Uterus (tissue), 4 donors: ENCODE results near the gene TRIM10. TPM values are rescaled to one million over a fixed set of nuclear protein-coding genes. Genes with fewer than 3 reads are reported as not detected.

Experiments used
- DNase-seq, 2 donors: peaks; one replicate each; pipeline ENCODE4 v3.0.0-alpha.2; 2019 to 2020
- H3K27ac ChIP-seq, 2 donors: fragments of 200-600 bp; sonication (generic); 1 replicate in 1 of 2; 2 replicates in 1 of 2; pipeline ENCODE4 v1.5.1; 2016 to 2018
- H3K27me3 ChIP-seq, 2 donors: fragments of 200-600 bp; sonication (generic); one replicate each; pipeline ENCODE4 v1.5.1; 2018 to 2019; ENCODE audit warnings: control low read depth in 1 of 2
- H3K36me3 ChIP-seq, 2 donors: fragments of 200-600 bp; sonication (generic); one replicate each; pipeline ENCODE4 v1.5.1; 2019; ENCODE audit warnings: control low read depth in 1 of 2
- H3K4me1 ChIP-seq, 2 donors: fragments of 200-600 bp; sonication (generic); one replicate each; pipeline ENCODE4 v1.5.1; 2018 to 2019; ENCODE audit warnings: control low read depth in 1 of 2
- H3K4me3 ChIP-seq, 2 donors: fragments of 200-600 bp; sonication (generic); 1 replicate in 1 of 2; 2 replicates in 1 of 2; pipeline ENCODE4 v1.5.1; 2018 to 2019; ENCODE audit warnings: mild to moderate bottlenecking in 1 of 2
- H3K9me3 ChIP-seq, 2 donors: fragments of 200-600 bp; sonication (generic); one replicate each; pipeline ENCODE4 v1.5.1; 2019; ENCODE audit warnings: control low read depth in 1 of 2
- CTCF ChIP-seq, 4 experiments: fragments of 200-600 bp in 2 of 4; fragments of 450-650 bp in 2 of 4; sonication (generic) in 2 of 4; IDR thresholded peaks; one replicate each; pipeline ENCODE4 v1.5.1; 2016 to 2019; ENCODE audit warnings: antibody characterized with exemption in 4 of 4, mild to moderate bottlenecking in 2 of 4, moderate library complexity in 1 of 4
- POLR2A ChIP-seq, 2 donors: fragments of 450-650 bp; IDR thresholded peaks; one replicate each; pipeline ENCODE4 v1.6.1; 2016; ENCODE audit warnings: antibody characterized with exemption in 2 of 2, mild to moderate bottlenecking in 1 of 2, moderate library complexity in 1 of 2
- intact Hi-C: fragments of 100-400 bp; cut with DNase I; formaldehyde crosslinking; loops from one replicate; pipeline ENCODE4 v1.15.1; 2023; ENCODE audit warnings: low total_unique reads
- total RNA-seq, 4 donors: library from RNA; depleted of rRNA in 3 of 4; stranded (reverse); fragments of >200 nt in 3 of 4; gene quantifications; one replicate each; pipeline versions ENCODE4 v1.1.0 to v1.2.4, GENCODE V29; 2014 to 2023
- donor health status: DM: yes; HTN: yes; CAD: no.

Gene TRIM10
- total RNA-seq, 4 donors from 2014 or later, result 0.69 TPM; not detected in 3

GRCh38 chr6:30116724-30117123, 44.3 kb downstream of the TRIM10 start:
- Histone ChIP-seq H3K27ac (no peak overlapping the region), H3K4me1 (no peaks in the 10 kb centered on the region), H3K9me3 (no peaks in the 10 kb centered on the region), H3K27me3 (peaks cover 0 to 19% of the 10 kb centered on the region in 2 donors), H3K4me3 (no peak overlapping the region), H3K36me3 (no peaks in the 10 kb centered on the region)
- no peak for TF ChIP-seq CTCF (IDR thresholded peaks at IDR 0.05)
- no peak for TF ChIP-seq POLR2A (IDR thresholded peaks at IDR 0.05)
- intact Hi-C loops, result no loop called here
- DNase-seq, result no peak

GRCh38 chr6:30113841-30114240, 47.2 kb downstream of the TRIM10 start:
- Histone ChIP-seq H3K4me3 (no peak overlapping the region), H3K9me3 (no peaks in the 10 kb centered on the region), H3K27ac (no peak overlapping the region), H3K36me3 (no peaks in the 10 kb centered on the region), H3K4me1 (no peaks in the 10 kb centered on the region), H3K27me3 (peaks cover 0 to 19% of the 10 kb centered on the region in 2 donors)
- intact Hi-C loops, result no loop called here
- no peak for DNase-seq
- TF ChIP-seq POLR2A (IDR thresholded peaks at IDR 0.05), result no peak
- no peak for TF ChIP-seq CTCF (IDR thresholded peaks at IDR 0.05)

- Histone ChIP-seq H3K27me3 (peaks cover 0 to 19% of the 10 kb centered on the region in 2 donors), H3K27ac (no peak within 1 kb of the TSS), H3K4me1 (no peaks in the 10 kb centered on the region), H3K9me3 (no peaks in the 10 kb centered on the region), H3K4me3 (no peak within 1 kb of the TSS), H3K36me3 (no peaks in the 10 kb centered on the region)
- no peak for DNase-seq
- TF ChIP-seq CTCF (IDR thresholded peaks at IDR 0.05) (no peak), POLR2A (IDR thresholded peaks at IDR 0.05) (no peak)
- intact Hi-C loops, result no loop called here
These were observed 47.8 kb downstream of the TRIM10 start, which contains the start of gene TRIM31 for GRCh38 chr6:30113003-30113759. TSS of gene TRIM31 (minus strand) at chr6:30113090. CDS start at chr6:30112805, 285 bp downstream.

- Histone ChIP-seq H3K9me3 (no peaks in the 10 kb centered on the region), H3K4me1 (no peaks in the 10 kb centered on the region), H3K27me3 (peaks cover 0 to 19% of the 10 kb centered on the region in 2 donors), H3K4me3 (no peak overlapping the region), H3K36me3 (no peaks in the 10 kb centered on the region), H3K27ac (no peak overlapping the region)
- DNase-seq, result no peak
- TF ChIP-seq CTCF (IDR thresholded peaks at IDR 0.05), result no peak
- TF ChIP-seq POLR2A (IDR thresholded peaks at IDR 0.05), result no peak
- intact Hi-C loops, result no loop called here
These were observed 48.5 kb downstream of the TRIM10 start for GRCh38 chr6:30112402-30112994.

GRCh38 chr6:30111266-30111856, 49.6 kb downstream of the TRIM10 start:
- intact Hi-C loops, result no loop called here
- no peak overlapping the region for H3K4me3 ChIP-seq

More at GRCh38 chr6:30111266-30111856, 49.6 kb downstream of the TRIM10 start:
- Histone ChIP-seq H3K36me3 (no peaks in the 10 kb centered on the region), H3K27ac (no peak overlapping the region), H3K9me3 (no peaks in the 10 kb centered on the region), H3K27me3 (peaks cover 0 to 19% of the 10 kb centered on the region in 2 donors), H3K4me1 (no peaks in the 10 kb centered on the region)
- no peak for DNase-seq
- TF ChIP-seq POLR2A (IDR thresholded peaks at IDR 0.05), result no peak
- TF ChIP-seq CTCF (IDR thresholded peaks at IDR 0.05), result no peak
